Measurements from ENCODE around the gene SESN3.

SESN3 gene

DNA sequence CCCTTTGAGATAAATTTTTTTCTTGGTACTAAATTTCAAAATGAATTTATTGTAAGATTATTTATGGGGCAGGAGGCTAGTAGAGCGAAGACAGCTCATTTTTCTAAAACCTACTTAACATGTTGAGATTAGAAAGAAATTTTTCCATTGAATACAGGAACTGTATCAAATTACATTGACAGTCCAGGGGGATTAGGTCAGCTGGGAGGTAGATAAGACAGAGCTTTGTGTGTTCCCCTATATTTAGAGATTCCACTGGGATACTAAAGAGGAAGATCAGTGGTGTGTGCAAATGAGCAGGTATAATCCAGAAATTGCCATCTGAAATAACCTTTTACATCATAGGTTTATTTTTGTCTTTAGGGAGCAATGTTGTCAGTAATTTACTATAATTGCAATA is 109.3 kb downstream of the SESN3 start:
- Histone ChIP-seq H3K4me1 (ENCODE audit: insufficient read depth, low read length) (no peaks in the 10 kb centered on the region), H3K9me3 (ENCODE audit: control insufficient read depth, insufficient read depth, low read length) (no peaks in the 10 kb centered on the region), H3K36me3 (ENCODE audit: insufficient read depth, low read length) (no peaks in the 10 kb centered on the region), H3K9ac (ENCODE audit: low read depth, low read length) (no peak overlapping the region)

DNA sequence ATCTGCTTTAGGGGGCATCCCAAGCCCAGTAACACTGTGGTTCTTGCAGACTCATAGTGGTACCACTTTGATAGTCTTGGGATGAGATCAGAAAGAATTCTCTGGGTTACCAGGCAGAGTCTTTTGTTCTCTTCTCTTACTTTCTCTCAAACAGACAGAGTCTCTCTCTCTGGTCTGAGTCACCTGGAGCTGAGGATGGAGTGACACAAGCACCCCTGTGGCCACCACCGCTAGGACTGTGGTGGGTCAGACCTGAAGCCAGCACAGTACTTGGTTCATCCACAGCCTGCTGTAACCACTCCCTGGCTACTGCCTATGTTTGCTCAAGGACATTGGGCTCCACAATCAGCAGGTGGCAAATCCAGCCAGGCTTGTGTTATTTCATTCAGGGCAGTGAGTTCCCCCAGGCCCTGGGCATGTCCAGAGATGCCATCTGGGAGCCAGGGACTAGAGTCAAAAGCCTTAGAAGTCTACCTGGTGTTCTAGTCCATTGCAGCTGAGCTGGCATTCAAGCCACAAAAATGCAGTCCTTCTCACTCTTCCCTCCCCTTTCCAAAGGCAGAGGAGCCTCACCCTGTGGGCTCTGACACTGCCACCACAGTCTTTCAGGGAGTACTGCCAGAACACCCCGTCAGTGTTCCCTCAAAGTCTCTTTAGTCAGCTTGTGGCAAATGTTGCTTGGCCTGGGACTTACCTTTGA is 111.5 kb downstream of the SESN3 start:
- no peaks in the 10 kb centered on the region for H3K4me1 ChIP-seq (ENCODE audit: insufficient read depth, low read length)
- no peaks in the 10 kb centered on the region for H3K36me3 ChIP-seq (ENCODE audit: insufficient read depth, low read length)
- no peaks in the 10 kb centered on the region for H3K9me3 ChIP-seq (ENCODE audit: control insufficient read depth, insufficient read depth, low read length)
- no peak overlapping the region for H3K9ac ChIP-seq (ENCODE audit: low read depth, low read length)

DNA sequence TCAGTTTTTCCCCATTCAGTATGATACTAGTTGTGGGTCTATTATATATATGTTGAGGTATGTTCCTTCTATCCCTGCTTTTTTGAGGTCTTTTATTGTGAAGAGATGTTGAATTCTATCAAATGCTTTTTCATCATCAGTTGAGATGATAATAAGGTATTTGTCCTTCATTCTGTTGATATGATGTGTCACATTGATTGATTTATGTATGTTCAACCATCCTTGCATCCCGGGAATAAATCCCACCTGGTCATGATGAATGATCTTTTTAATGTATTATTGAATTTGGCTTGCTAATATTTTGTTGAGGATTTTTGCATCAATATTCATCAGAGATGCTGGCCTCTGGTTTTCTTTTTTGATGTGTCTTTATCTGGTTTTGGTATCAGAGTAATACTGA is 115.4 kb downstream of the SESN3 start:
- Histone ChIP-seq H3K36me3 (ENCODE audit: insufficient read depth, low read length) (no peaks in the 10 kb centered on the region), H3K4me1 (ENCODE audit: insufficient read depth, low read length) (no peaks in the 10 kb centered on the region), H3K9me3 (ENCODE audit: control insufficient read depth, insufficient read depth, low read length) (no peaks in the 10 kb centered on the region; the same call in 1 of the 2 replicates), H3K9ac (ENCODE audit: low read depth, low read length) (no peak overlapping the region)
